Parathyroid adenoma (tissue), 2 donors: ENCODE measurements around the gene ARRDC4.

Source experiments
- H2AFZ ChIP-seq: fragments of 300-600 bp; sonication (generic); one replicate; pipeline ENCODE4 v1.7.0; 2017; ENCODE audit warnings: antibody characterized with exemption, mild to moderate bottlenecking
- H3K27ac ChIP-seq: fragments of 300-600 bp; sonication (generic); one replicate; pipeline ENCODE4 v1.7.0; 2017
- H3K27me3 ChIP-seq: fragments of 300-600 bp; sonication (generic); one replicate; pipeline ENCODE4 v1.7.0; 2017; ENCODE audit warnings: low read length; ENCODE audit not compliant: control insufficient read depth, insufficient read depth
- H3K36me3 ChIP-seq: fragments of 300-600 bp; sonication (generic); one replicate; pipeline ENCODE4 v1.7.0; 2017; ENCODE audit warnings: low read length; ENCODE audit not compliant: control insufficient read depth, insufficient read depth
- H3K4me1 ChIP-seq: fragments of 300-600 bp; sonication (generic); one replicate; pipeline ENCODE4 v1.7.0; 2017; ENCODE audit warnings: control low read depth
- H3K4me2 ChIP-seq: fragments of 300-600 bp; sonication (generic); one replicate; pipeline ENCODE4 v1.7.0; 2017; ENCODE audit warnings: low read length
- H3K4me3 ChIP-seq: fragments of 300-600 bp; sonication (generic); one replicate; pipeline ENCODE4 v1.7.0; 2017; ENCODE audit warnings: low read depth, low read length
- H3K79me2 ChIP-seq: fragments of 300-600 bp; sonication (generic); one replicate; pipeline ENCODE4 v1.7.0; 2017; ENCODE audit warnings: control low read depth
- H3K9ac ChIP-seq: fragments of 300-600 bp; sonication (generic); one replicate; pipeline ENCODE4 v1.7.0; 2017; ENCODE audit warnings: mild to moderate bottlenecking
- H3K9me3 ChIP-seq: fragments of 300-600 bp; sonication (generic); one replicate; pipeline ENCODE4 v1.7.0; 2017; ENCODE audit warnings: low read length; ENCODE audit not compliant: control insufficient read depth
- CTCF ChIP-seq: fragments of 300-600 bp; sonication (generic); IDR thresholded peaks from one replicate; pipeline ENCODE4 v1.7.0; 2017; ENCODE audit warnings: antibody characterized with exemption, mild to moderate bottlenecking
- donor health status: primary hyperparathyroidism.

The ARRDC4 gene

GRCh38 chr15:97968380-97968779 is 7.9 kb downstream of the ARRDC4 start:
- Histone ChIP-seq H3K36me3 (no peaks in the 10 kb centered on the region), H3K4me3 (no peak overlapping the region), H3K9ac (no peak overlapping the region), H3K4me2 (no peak overlapping the region), H2AFZ (no peak overlapping the region), H3K9me3 (no peaks in the 10 kb centered on the region), H3K4me1 (no peaks in the 10 kb centered on the region), H3K27me3 (no peaks in the 10 kb centered on the region), H3K79me2 (no peaks in the 10 kb centered on the region), H3K27ac (no peak overlapping the region)
- TF ChIP-seq CTCF: no peak

GRCh38 chr15:97972366-97972765 is 11.9 kb downstream of the ARRDC4 start:
- H3K4me1 ChIP-seq: no peaks in the 10 kb centered on the region
- H3K9me3 ChIP-seq: no peaks in the 10 kb centered on the region
- no peak overlapping the region for H3K4me3 ChIP-seq
- H3K27ac ChIP-seq: no peak overlapping the region
- H3K79me2 ChIP-seq: no peaks in the 10 kb centered on the region
- H3K9ac ChIP-seq: no peak overlapping the region
- no peak overlapping the region for H2AFZ ChIP-seq
- no peak for TF ChIP-seq CTCF
- H3K36me3 ChIP-seq: no peaks in the 10 kb centered on the region
- no peak overlapping the region for H3K4me2 ChIP-seq
- H3K27me3 ChIP-seq: no peaks in the 10 kb centered on the region

- H3K9me3 ChIP-seq: no peaks in the 10 kb centered on the region
- H3K4me2 ChIP-seq: no peak overlapping the region
- H3K79me2 ChIP-seq: no peaks in the 10 kb centered on the region
- TF ChIP-seq CTCF: no peak
- H3K36me3 ChIP-seq: no peaks in the 10 kb centered on the region
- H2AFZ ChIP-seq: no peak overlapping the region
- no peaks in the 10 kb centered on the region for H3K27me3 ChIP-seq
- no peak overlapping the region for H3K4me3 ChIP-seq
- H3K4me1 ChIP-seq: no peaks in the 10 kb centered on the region
- H3K9ac ChIP-seq: no peak overlapping the region
- no peak overlapping the region for H3K27ac ChIP-seq
Measured at GRCh38 chr15:97976129-97976528, 15.6 kb downstream of the ARRDC4 start.

- Histone ChIP-seq H3K4me2 (no peak overlapping the region), H3K4me3 (no peak overlapping the region), H2AFZ (no peak overlapping the region), H3K27ac (no peak overlapping the region), H3K27me3 (no peaks in the 10 kb centered on the region), H3K36me3 (no peaks in the 10 kb centered on the region), H3K79me2 (no peaks in the 10 kb centered on the region), H3K4me1 (no peaks in the 10 kb centered on the region), H3K9ac (no peak overlapping the region), H3K9me3 (no peaks in the 10 kb centered on the region)
- TF ChIP-seq CTCF: no peak
Measured at GRCh38 chr15:97976766-97977503, 16.4 kb downstream of the ARRDC4 start.

- H3K4me3 ChIP-seq: no peak overlapping the region
- no peak for TF ChIP-seq CTCF
- no peaks in the 10 kb centered on the region for H3K9me3 ChIP-seq
- no peak overlapping the region for H2AFZ ChIP-seq
- no peak overlapping the region for H3K9ac ChIP-seq
- no peak overlapping the region for H3K4me2 ChIP-seq
- no peaks in the 10 kb centered on the region for H3K4me1 ChIP-seq
- H3K79me2 ChIP-seq: no peaks in the 10 kb centered on the region
- no peak overlapping the region for H3K27ac ChIP-seq
- H3K36me3 ChIP-seq: no peaks in the 10 kb centered on the region
- H3K27me3 ChIP-seq: no peaks in the 10 kb centered on the region
Measured at GRCh38 chr15:97977734-97978133, 17.2 kb downstream of the ARRDC4 start.
